NCI-H345 (cell line): Measurements from ENCODE around the gene WDR6.

Source experiments
- DNase-seq: peaks from one replicate; lab custom pipeline; 2025; lab: John Stamatoyannopoulos, UW

Gene WDR6

GRCh38 chr3:49027634-49028033 lies 20.4 kb downstream of the WDR6 start:
- DNase-seq, result no peak

DNA sequence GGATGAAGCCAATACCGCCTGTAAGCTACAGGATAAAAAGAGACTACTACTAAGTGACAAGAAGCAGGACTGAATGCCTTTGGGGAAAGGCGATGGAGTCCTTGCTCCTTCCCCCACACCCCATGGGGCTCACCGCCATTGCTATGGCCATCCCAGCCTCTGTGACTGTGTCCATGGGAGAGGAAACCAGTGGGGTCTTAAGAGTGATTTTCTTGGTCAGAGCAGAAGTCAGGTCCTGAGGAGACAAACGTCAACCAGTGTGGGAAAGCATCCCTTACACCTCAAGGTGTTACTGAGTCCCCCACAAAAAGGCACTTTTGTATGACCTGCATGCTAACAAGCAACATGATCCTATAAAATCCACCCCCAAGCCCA lies 21.1 kb downstream of the WDR6 start:
- no peak for DNase-seq

DNA sequence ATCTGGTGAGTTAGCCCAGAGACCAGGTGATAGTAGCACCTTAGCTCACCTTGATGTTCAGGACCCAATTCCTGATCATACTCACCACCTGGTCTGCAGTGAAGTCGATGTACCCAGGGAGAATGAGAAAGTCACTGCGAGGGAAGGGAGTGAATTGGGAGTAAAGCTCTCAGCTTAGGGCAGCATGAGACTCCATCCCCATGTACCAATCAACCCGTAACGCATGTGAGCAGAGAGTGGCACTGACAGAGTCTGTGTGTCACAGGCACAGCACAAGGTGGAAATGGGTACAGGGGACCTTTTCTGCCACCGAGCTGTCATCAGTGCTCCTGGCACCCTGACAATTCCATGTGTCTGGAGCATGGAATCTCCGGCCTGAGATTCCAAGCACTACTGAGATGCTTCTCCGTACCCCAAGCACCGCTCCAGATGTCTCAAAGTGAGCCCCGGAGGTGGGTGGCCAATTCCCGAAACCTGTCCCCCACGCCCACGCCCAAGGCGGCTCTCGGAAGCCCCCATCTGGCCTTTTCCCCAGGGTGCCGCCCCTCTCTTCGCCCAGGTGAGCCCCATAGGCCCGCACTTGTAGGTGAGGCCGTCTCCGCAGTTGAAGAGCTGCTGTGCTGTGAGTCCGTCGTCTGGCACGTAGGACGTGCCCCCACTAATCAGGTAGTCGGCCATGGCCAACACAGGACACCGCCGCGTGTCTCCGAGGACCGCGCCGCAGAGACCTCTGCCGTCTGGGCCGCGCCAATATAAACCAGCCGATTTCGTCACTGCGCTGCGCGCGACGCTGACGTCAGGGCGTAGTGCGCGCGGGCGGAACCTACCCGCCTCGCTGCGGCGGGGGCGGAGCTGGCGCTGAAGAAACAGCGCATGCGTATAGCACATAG lies 21.7 kb downstream of the WDR6 start, which contains the start of gene IMPDH2:
Gene IMPDH2 (minus strand): TSS at position 726 of the 890 bp plus-strand sequence. CDS start 48 bp downstream, at position 678.
- DNase-seq, result peak; percentile 92

DNA sequence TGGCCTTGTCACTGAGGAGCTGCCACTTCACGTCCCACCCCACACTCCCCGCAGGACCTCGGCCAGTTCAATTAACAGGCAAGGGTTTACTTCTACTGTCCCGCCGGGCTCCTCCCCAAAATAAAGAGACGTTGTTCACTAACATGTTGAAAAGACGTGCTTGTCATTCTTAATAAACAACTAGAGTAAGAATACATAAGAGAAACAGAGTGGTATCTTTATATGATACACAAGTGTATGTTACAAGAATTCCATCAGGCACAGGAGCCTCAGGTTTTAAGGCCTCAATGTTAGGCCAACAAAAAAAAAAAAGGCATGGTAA lies 22.3 kb downstream of the WDR6 start:
- no peak for DNase-seq

- DNase-seq, result no peak
Observed at GRCh38 chr3:49030321-49030720, 23.1 kb downstream of the WDR6 start.

DNA sequence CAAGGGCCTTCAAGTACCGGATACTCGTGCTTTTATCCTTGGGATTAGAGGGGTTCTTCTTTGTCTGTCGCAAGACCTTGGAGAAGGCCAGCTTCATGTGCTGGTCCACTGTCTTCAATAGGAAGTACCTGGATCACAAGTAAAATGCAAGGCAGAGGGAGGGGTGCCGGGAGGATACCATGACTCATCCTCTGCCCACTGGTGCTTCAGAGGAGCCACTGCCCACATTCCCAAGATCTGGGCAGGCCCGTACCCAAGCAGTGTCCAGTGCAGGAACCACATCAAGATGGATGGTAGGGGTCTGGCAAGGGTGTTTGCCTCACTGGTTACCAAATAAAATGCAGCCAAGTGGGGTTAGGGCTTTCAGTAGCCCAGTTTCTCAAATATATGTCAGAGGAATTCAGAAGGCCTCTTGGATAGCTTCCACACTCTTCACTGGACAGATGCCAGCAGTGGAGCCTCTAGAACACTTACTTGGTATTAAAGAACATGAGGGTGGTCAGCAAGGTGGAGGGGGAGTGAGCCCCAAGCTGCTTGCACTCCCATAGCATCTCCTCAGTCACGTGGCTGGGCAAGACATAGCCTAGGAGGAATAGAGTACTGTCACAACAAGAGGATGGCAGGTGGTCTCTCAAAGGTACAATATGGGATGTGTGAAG lies 25.6 kb downstream of the WDR6 start:
- DNase-seq, result no peak

GRCh38 chr3:49034650-49035049 lies 27.5 kb downstream of the WDR6 start:
- no peak for DNase-seq

GRCh38 chr3:49035281-49035680 lies 28.1 kb downstream of the WDR6 start:
- DNase-seq, result no peak

DNA sequence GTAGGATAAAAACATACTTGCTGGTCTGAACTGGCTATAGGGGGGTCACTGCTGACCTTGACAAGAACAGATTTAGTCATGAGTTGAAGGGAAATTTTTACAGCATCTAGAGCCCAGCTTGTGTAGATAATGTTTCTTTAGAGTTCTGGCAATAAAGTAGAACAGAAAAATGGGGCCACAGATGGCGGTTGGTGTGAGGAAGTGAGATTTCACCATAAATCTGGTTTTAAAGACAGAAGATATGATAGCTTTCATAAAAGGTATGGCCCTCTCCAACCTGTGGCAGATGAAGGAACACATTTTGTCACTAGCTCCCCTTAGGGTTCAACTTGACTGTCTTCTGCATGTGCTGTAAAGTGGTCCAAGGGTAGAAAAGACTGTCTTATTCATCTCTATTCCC lies 46.4 kb downstream of the WDR6 start:
- DNase-seq, result no peak

GRCh38 chr3:49054344-49054862 lies 47.2 kb downstream of the WDR6 start:
- DNase-seq, result no peak

DNA sequence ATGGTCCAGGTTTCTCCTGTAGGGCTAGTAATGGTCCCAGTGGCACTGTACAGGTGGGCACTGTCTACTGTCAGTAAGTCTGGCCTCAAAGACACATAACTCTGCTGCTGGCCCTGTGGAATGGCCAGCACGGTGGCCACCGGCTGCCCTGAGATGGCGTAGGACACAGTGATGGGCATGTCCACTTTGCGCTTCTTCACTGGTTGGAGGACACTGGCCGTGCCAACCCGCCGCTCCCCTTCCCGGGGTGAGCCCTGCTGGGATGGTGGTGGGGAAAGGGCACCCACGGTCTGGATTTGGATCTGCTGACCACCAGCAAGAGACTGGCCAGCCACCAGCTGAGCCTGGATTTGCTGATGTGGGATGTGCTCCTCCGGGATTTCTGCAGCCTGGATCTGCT lies 50.1 kb downstream of the WDR6 start:
- no peak for DNase-seq

- DNase-seq, result no peak
Observed at GRCh38 chr3:49058011-49058410, 50.8 kb downstream of the WDR6 start.
